ENCODE measurements around the gene NFIB. TPM values are rescaled to one million over a fixed set of nuclear protein-coding genes. Genes with fewer than 3 reads are reported as not detected.

NFIB gene
- polyA plus RNA-seq, 1 donor (not counting 4 experiments of a cell fraction or from before 2014, with no cell fraction given) = 8.9 TPM

GRCh38 chr9:14133394-14133793 is 180.5 kb downstream of the NFIB start:
- Histone ChIP-seq H3K9ac (ENCODE audit: control insufficient read depth, extremely low read depth, insufficient read depth, low read length) (no peak overlapping the region), H3K27ac (ENCODE audit: control insufficient read depth, insufficient read depth, low read length) (no peak overlapping the region), H3K36me3 (ENCODE audit: control insufficient read depth in 2 of 2, extremely low read depth in 1 of 2, insufficient read depth in 2 of 2, low read length in 2 of 2) (no peaks in the 10 kb centered on the region), H2AFZ (ENCODE audit: control insufficient read depth, low read length) (no peak overlapping the region), H3K9me3 (ENCODE audit: control insufficient read depth, low read depth, low read length) (no peaks in the 10 kb centered on the region), H3K27me3 (ENCODE audit: control insufficient read depth, extremely low read depth, insufficient read depth, low read length) (no peaks in the 10 kb centered on the region), H3K79me2 (ENCODE audit: control insufficient read depth, insufficient read depth, low read length) (no peaks in the 10 kb centered on the region), H3K4me1 (ENCODE audit: control insufficient read depth, extremely low read depth, insufficient read depth, low read length) (peaks cover 18% of the 10 kb centered on the region), H4K20me1 (ENCODE audit: control insufficient read depth, extremely low read depth, insufficient read depth, low read length) (no peaks in the 10 kb centered on the region), H3K4me3 (ENCODE audit: control insufficient read depth in 2 of 3, extremely low read depth in 1 of 3, insufficient read depth in 2 of 3, low read depth in 1 of 3, low read length in 3 of 3) (no peak overlapping the region), H3K4me2 (ENCODE audit: control insufficient read depth, extremely low read depth, insufficient read depth, low read depth, low read length) (no peak overlapping the region), H3K9me1 (ENCODE audit: control insufficient read depth, extremely low read depth, insufficient read depth, low read length) (no peaks in the 10 kb centered on the region)
- TF ChIP-seq, protein P1, sequence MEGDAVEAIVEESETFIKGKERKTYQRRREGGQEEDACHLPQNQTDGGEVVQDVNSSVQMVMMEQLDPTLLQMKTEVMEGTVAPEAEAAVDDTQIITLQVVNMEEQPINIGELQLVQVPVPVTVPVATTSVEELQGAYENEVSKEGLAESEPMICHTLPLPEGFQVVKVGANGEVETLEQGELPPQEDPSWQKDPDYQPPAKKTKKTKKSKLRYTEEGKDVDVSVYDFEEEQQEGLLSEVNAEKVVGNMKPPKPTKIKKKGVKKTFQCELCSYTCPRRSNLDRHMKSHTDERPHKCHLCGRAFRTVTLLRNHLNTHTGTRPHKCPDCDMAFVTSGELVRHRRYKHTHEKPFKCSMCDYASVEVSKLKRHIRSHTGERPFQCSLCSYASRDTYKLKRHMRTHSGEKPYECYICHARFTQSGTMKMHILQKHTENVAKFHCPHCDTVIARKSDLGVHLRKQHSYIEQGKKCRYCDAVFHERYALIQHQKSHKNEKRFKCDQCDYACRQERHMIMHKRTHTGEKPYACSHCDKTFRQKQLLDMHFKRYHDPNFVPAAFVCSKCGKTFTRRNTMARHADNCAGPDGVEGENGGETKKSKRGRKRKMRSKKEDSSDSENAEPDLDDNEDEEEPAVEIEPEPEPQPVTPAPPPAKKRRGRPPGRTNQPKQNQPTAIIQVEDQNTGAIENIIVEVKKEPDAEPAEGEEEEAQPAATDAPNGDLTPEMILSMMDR (optimal IDR thresholded peaks at IDR 0.05 in 1 of 3, IDR thresholded peaks at IDR 0.05 in 1 of 3, conservative IDR thresholded peaks at IDR 0.05 in 1 of 3; ENCODE audit: extremely low read depth in 1 of 3, insufficient read depth in 2 of 3, low read length in 3 of 3) = no peak
- TF ChIP-seq EZH2 (IDR thresholded peaks at IDR 0.05; ENCODE audit: low read length) = no peak
- dilution Hi-C loops (cut with MboI; ENCODE audit: extremely low pct_ligation_motif_present, low sequenced_read_pairs) = no loop called here
- FAIRE-seq = peak; percentile 48
- DNase-seq (ENCODE audit: low read depth, low spot score) = no peak

DNA sequence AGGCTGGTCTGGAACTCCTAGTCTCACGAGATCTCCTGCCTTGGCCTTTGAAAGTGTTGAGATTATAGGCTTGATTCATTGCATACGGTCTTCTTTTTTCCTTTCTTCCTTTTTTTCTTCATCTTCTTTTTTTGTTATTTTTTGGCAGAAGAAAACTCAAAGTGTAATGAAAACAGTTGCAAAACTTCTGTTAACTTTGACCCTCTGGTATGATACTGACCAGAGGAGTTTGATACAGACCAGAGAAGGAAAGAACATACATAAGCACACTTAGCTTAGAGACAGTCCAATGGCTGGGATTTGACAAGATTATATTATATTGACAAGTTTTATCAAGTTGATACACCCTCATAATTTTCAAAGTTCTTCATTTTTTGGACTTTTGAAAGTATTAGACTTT is 181.2 kb downstream of the NFIB start:
- Histone ChIP-seq H3K4me2 (ENCODE audit: control insufficient read depth, extremely low read depth, insufficient read depth, low read depth, low read length) (no peak overlapping the region), H3K36me3 (ENCODE audit: control insufficient read depth in 2 of 2, extremely low read depth in 1 of 2, insufficient read depth in 2 of 2, low read length in 2 of 2) (no peaks in the 10 kb centered on the region), H4K20me1 (ENCODE audit: control insufficient read depth, extremely low read depth, insufficient read depth, low read length) (no peaks in the 10 kb centered on the region), H3K9me1 (ENCODE audit: control insufficient read depth, extremely low read depth, insufficient read depth, low read length) (no peaks in the 10 kb centered on the region), H3K27me3 (ENCODE audit: control insufficient read depth, extremely low read depth, insufficient read depth, low read length) (no peaks in the 10 kb centered on the region), H3K9ac (ENCODE audit: control insufficient read depth, extremely low read depth, insufficient read depth, low read length) (no peak overlapping the region), H3K79me2 (ENCODE audit: control insufficient read depth, insufficient read depth, low read length) (no peaks in the 10 kb centered on the region), H3K27ac (ENCODE audit: control insufficient read depth, insufficient read depth, low read length) (no peak overlapping the region), H3K9me3 (ENCODE audit: control insufficient read depth, low read depth, low read length) (no peaks in the 10 kb centered on the region), H3K4me3 (ENCODE audit: control insufficient read depth in 2 of 3, extremely low read depth in 1 of 3, insufficient read depth in 2 of 3, low read depth in 1 of 3, low read length in 3 of 3) (no peak overlapping the region), H2AFZ (ENCODE audit: control insufficient read depth, low read length) (no peak overlapping the region), H3K4me1 (ENCODE audit: control insufficient read depth, extremely low read depth, insufficient read depth, low read length) (peaks cover 18% of the 10 kb centered on the region)
- TF ChIP-seq, protein P1 (optimal IDR thresholded peaks at IDR 0.05 in 1 of 3, IDR thresholded peaks at IDR 0.05 in 1 of 3, conservative IDR thresholded peaks at IDR 0.05 in 1 of 3; ENCODE audit: extremely low read depth in 1 of 3, insufficient read depth in 2 of 3, low read length in 3 of 3) = no peak
- no peak for TF ChIP-seq EZH2 (IDR thresholded peaks at IDR 0.05; ENCODE audit: low read length)
- dilution Hi-C loops (cut with MboI; ENCODE audit: extremely low pct_ligation_motif_present, low sequenced_read_pairs) = no loop called here
- DNase-seq (ENCODE audit: low read depth, low spot score) = no peak
- no peak for FAIRE-seq

All from keratinocyte (primary cell).